Measurements from ENCODE around the gene RAD51B. TPM values are rescaled to one million over a fixed set of nuclear protein-coding genes. Genes with fewer than 3 reads are reported as not detected.

The RAD51B gene
- total RNA-seq, 1 experiment from 2014 or later: 8.5 TPM

DNA sequence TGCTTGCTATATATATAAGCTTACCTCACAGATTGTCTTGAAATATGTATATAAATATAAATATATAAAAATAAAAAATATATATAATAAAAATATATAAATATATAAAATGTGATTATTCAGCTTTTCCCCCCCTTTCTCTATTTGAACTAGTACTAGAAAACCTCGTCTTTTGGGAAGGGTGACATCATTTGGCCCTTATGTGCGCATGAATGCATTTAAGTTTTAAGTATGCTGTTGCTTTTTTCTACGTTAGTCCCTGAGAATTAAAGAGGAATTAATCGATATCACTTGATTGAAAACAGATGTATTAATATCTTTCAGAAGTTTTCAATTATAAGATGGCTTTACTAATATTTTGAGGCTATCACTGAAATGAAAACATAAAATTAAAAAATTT is 69.9 kb downstream of the RAD51B start:
- in situ Hi-C loops (cut with HindIII; ENCODE audit: low pct_unique_long_range_greater_than_20kb, low sequenced_read_pairs) (no loop called here), intact Hi-C loops (cut with micrococcal nuclease; ENCODE audit: unreplicated experiment) (no loop called here)
- TF ChIP-seq, protein P1, sequence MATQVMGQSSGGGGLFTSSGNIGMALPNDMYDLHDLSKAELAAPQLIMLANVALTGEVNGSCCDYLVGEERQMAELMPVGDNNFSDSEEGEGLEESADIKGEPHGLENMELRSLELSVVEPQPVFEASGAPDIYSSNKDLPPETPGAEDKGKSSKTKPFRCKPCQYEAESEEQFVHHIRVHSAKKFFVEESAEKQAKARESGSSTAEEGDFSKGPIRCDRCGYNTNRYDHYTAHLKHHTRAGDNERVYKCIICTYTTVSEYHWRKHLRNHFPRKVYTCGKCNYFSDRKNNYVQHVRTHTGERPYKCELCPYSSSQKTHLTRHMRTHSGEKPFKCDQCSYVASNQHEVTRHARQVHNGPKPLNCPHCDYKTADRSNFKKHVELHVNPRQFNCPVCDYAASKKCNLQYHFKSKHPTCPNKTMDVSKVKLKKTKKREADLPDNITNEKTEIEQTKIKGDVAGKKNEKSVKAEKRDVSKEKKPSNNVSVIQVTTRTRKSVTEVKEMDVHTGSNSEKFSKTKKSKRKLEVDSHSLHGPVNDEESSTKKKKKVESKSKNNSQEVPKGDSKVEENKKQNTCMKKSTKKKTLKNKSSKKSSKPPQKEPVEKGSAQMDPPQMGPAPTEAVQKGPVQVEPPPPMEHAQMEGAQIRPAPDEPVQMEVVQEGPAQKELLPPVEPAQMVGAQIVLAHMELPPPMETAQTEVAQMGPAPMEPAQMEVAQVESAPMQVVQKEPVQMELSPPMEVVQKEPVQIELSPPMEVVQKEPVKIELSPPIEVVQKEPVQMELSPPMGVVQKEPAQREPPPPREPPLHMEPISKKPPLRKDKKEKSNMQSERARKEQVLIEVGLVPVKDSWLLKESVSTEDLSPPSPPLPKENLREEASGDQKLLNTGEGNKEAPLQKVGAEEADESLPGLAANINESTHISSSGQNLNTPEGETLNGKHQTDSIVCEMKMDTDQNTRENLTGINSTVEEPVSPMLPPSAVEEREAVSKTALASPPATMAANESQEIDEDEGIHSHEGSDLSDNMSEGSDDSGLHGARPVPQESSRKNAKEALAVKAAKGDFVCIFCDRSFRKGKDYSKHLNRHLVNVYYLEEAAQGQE (IDR thresholded peaks at IDR 0.05; ENCODE audit: insufficient read depth in 1 of 2, low read depth in 2 of 2, low read length in 1 of 2): no peak
- TF ChIP-seq, protein P2, sequence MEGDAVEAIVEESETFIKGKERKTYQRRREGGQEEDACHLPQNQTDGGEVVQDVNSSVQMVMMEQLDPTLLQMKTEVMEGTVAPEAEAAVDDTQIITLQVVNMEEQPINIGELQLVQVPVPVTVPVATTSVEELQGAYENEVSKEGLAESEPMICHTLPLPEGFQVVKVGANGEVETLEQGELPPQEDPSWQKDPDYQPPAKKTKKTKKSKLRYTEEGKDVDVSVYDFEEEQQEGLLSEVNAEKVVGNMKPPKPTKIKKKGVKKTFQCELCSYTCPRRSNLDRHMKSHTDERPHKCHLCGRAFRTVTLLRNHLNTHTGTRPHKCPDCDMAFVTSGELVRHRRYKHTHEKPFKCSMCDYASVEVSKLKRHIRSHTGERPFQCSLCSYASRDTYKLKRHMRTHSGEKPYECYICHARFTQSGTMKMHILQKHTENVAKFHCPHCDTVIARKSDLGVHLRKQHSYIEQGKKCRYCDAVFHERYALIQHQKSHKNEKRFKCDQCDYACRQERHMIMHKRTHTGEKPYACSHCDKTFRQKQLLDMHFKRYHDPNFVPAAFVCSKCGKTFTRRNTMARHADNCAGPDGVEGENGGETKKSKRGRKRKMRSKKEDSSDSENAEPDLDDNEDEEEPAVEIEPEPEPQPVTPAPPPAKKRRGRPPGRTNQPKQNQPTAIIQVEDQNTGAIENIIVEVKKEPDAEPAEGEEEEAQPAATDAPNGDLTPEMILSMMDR (IDR thresholded peaks at IDR 0.05): no peak
- TF ChIP-seq SIN3A (IDR thresholded peaks at IDR 0.05; ENCODE audit: borderline replicate concordance, insufficient read depth, low read depth, low read length) (no peak), TCF7L2 (IDR thresholded peaks at IDR 0.05; ENCODE audit: low read depth, low read length) (no peak), POLR2AphosphoS5 (IDR thresholded peaks at IDR 0.05; ENCODE audit: low read depth, low read length) (no peak)
- Histone ChIP-seq H3K9me3 (ENCODE audit: control insufficient read depth, insufficient read depth, low read depth, low read length) (no peaks in the 10 kb centered on the region), H3K4me3 (ENCODE audit: low read depth in 2 of 2, low read length in 2 of 2) (no peak overlapping the region), H3K27ac (ENCODE audit: low read length) (no peak overlapping the region), H3K27me3 (ENCODE audit: control insufficient read depth, insufficient read depth, low read length) (no peaks in the 10 kb centered on the region), H3K36me3 (ENCODE audit: control insufficient read depth, insufficient read depth, low read length) (no peaks in the 10 kb centered on the region), H3K4me1 (ENCODE audit: control insufficient read depth, insufficient read depth, low read length) (no peaks in the 10 kb centered on the region)
- CTCF ChIA-PET: no interaction called here
- no peak for ATAC-seq
- POLR2A ChIA-PET: no interaction called here
- no TSS peak for BruUV-seq (replicated peaks)
- no peak for DNase-seq (ENCODE audit: low read depth, low spot score)

DNA sequence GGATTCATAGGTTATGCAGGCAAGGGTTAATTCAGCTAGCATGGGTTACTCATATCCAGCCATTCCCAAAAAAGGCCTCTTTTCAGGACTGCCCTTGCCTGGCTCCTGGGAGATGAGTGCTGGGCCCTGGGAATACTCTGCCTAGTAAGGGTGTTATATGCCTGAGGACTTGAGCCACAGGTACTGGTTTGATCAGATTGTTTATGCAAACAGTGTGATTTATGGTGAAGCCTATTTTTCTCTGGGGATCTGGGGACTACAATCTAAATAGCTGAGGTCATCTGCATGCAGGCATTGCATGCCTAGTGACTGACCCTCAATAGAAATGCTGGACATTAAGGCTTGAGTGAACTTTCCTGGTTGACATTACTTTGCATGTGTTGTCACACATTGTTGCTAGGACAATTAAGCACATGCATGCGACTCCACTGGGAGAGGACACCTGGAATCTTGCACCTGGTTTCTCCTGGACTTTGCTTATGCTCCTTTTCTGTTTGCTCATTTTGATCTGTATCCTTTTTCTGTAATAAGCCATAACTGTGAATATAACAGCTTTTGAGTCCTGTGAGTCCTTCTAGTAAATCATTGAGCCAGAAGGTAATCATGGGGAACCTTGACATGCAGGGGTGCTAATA is 73.0 kb downstream of the RAD51B start:
- BruUV-seq (replicated peaks): no TSS peak
- Histone ChIP-seq H3K27me3 (ENCODE audit: control insufficient read depth, insufficient read depth, low read length) (no peaks in the 10 kb centered on the region), H3K4me3 (ENCODE audit: low read depth in 2 of 2, low read length in 2 of 2) (no peak overlapping the region), H3K9me3 (ENCODE audit: control insufficient read depth, insufficient read depth, low read depth, low read length) (no peaks in the 10 kb centered on the region), H3K27ac (ENCODE audit: low read length) (no peak overlapping the region), H3K36me3 (ENCODE audit: control insufficient read depth, insufficient read depth, low read length) (no peaks in the 10 kb centered on the region), H3K4me1 (ENCODE audit: control insufficient read depth, insufficient read depth, low read length) (no peaks in the 10 kb centered on the region)
- intact Hi-C loops (cut with micrococcal nuclease; ENCODE audit: unreplicated experiment): no loop called here
- no peak for TF ChIP-seq SIN3A (IDR thresholded peaks at IDR 0.05; ENCODE audit: borderline replicate concordance, insufficient read depth, low read depth, low read length)
- TF ChIP-seq, protein P2 (IDR thresholded peaks at IDR 0.05): no peak
- no peak for TF ChIP-seq TCF7L2 (IDR thresholded peaks at IDR 0.05; ENCODE audit: low read depth, low read length)
- POLR2A ChIA-PET: no interaction called here
- CTCF ChIA-PET: no interaction called here
- no peak for ATAC-seq
- in situ Hi-C loops (cut with HindIII; ENCODE audit: low pct_unique_long_range_greater_than_20kb, low sequenced_read_pairs): no loop called here
- no peak for DNase-seq (ENCODE audit: low read depth, low spot score)
